Activated CD4-positive, alpha-beta T cell treated with anti-CD3 and anti-CD28 coated beads, Interleukin-2, amount 50 U/mL, for 1 hour (primary cell): ENCODE data around the gene NELL2.

ENCODE experiments used
- DNase-seq: peaks from one replicate; pipeline ENCODE4 v3.0.0-alpha.2; 2020

Gene NELL2

GRCh38 chr12:44459569-44459968, 416.5 kb downstream of the NELL2 start:
- no peak for DNase-seq
